ENCODE results near the gene BRWD1.

The BRWD1 gene

DNA sequence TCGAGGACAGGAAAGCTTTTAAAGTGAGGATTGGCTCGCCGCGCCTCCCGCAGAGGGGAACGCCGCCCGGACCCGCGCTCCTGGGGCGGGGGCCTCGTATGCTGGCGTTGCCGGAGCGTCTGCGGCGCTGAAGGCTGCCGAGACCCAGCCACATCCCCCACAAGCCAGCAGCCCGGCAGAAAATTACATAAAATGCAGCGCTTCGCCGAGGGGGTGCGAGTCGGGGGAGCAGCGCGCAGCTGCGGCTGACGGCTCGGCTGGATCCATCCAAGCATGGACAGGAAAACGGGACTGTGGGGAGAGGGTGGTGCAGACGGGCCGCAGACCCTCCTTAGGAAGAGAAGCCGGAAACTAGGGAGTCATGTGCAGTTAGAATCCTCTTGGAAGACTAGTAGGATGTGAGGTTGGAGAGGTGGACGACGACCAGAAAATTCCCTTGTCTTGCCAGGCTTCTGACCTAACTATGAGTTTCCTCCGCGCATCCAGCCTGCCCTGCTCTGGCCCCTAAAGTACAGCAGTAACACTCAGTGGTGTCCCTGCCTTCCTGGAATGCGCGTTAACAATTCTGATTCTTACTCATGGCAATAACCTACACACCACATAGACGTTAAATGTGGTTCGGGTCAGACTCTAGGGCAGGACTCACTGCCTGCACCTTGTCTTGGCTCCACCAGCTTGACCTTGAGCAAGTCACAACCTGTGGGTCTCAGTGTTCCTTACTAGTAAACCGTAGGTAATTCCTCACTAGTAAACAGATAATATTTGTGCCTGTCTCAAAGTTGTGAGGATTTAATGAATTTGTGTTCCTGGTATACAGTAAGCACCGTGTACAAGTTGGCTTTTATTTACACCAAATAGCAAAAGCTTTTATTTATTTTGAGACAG lies 953 bp upstream of the BRWD1 start:
- H3K27me3 ChIP-seq (ENCODE audit: control insufficient read depth, low read length) = no peaks in the 10 kb centered on the region
- H3K4me1 ChIP-seq (ENCODE audit: control insufficient read depth, low read length) = peaks cover 78% of the 10 kb centered on the region
- peak overlapping the region; percentile 97 for H3K4me2 ChIP-seq (ENCODE audit: low read length)
- H3K79me2 ChIP-seq (ENCODE audit: control insufficient read depth, low read length) = peaks cover 53% of the 10 kb centered on the region
- no peak for TF ChIP-seq EZH2phosphoT487 (IDR thresholded peaks at IDR 0.05; ENCODE audit: borderline replicate concordance, low read length)
- TF ChIP-seq, protein P1, sequence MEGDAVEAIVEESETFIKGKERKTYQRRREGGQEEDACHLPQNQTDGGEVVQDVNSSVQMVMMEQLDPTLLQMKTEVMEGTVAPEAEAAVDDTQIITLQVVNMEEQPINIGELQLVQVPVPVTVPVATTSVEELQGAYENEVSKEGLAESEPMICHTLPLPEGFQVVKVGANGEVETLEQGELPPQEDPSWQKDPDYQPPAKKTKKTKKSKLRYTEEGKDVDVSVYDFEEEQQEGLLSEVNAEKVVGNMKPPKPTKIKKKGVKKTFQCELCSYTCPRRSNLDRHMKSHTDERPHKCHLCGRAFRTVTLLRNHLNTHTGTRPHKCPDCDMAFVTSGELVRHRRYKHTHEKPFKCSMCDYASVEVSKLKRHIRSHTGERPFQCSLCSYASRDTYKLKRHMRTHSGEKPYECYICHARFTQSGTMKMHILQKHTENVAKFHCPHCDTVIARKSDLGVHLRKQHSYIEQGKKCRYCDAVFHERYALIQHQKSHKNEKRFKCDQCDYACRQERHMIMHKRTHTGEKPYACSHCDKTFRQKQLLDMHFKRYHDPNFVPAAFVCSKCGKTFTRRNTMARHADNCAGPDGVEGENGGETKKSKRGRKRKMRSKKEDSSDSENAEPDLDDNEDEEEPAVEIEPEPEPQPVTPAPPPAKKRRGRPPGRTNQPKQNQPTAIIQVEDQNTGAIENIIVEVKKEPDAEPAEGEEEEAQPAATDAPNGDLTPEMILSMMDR (IDR thresholded peaks at IDR 0.05; ENCODE audit: low read depth, low read length, poor library complexity, severe bottlenecking) = no peak
- peak overlapping the region; percentile 83 for H3K4me3 ChIP-seq (ENCODE audit: low read length)
- H3K27ac ChIP-seq (ENCODE audit: low read depth, low read length) = peak overlapping the region; percentile 96
- H3K36me3 ChIP-seq (ENCODE audit: control insufficient read depth, low read length) = peaks cover 38% of the 10 kb centered on the region
- peaks cover 48% of the 10 kb centered on the region for H3F3A ChIP-seq (ENCODE audit: control insufficient read depth, insufficient read depth)
- H4K20me1 ChIP-seq (ENCODE audit: control insufficient read depth, insufficient read depth, low read depth, low read length) = peaks cover 14% of the 10 kb centered on the region
- no peaks in the 10 kb centered on the region for H3K9me2 ChIP-seq (replicated peaks; ENCODE audit: control insufficient read depth, low read length)
- H3K9me3 ChIP-seq (ENCODE audit: control insufficient read depth, insufficient read depth, low read length) = no peaks in the 10 kb centered on the region

DNA sequence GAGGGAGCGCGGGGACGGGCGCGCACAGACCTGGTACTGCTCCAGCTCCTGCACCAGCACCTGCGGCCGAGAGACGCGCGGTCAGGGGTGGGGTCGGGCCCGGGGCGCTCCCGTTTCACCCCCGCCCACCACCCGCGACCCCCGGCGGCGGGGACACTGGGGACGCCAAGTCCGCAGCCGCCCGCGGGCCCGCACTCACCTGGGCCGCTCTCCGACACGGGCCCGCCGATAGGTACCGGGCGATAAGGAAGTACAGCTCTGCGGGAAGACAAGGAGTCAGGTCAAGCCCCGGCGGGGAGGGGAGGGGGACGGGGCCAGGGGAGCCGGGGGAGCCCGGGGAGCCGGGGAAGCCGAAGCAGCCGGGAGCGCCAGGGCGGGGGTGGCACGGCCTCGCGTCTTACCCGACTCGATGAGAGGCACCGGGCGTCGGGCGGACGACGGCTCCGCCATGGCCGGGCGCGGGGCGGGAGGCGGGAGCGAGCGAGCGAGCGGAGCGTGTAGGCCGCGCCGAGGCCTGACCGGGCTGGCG lies 326 bp downstream of the BRWD1 start:
- Histone ChIP-seq H4K20me1 (ENCODE audit: control insufficient read depth, insufficient read depth, low read depth, low read length) (peaks cover 14% of the 10 kb centered on the region), H3F3A (ENCODE audit: control insufficient read depth, insufficient read depth) (peaks cover 37% of the 10 kb centered on the region), H3K4me2 (ENCODE audit: low read length) (peak overlapping the region; percentile 55), H3K79me2 (ENCODE audit: control insufficient read depth, low read length) (peaks cover 63% of the 10 kb centered on the region), H3K4me1 (ENCODE audit: control insufficient read depth, low read length) (peaks cover 78% of the 10 kb centered on the region), H3K9me3 (ENCODE audit: control insufficient read depth, insufficient read depth, low read length) (no peaks in the 10 kb centered on the region), H3K27ac (ENCODE audit: low read depth, low read length) (peak overlapping the region; percentile 96), H3K4me3 (ENCODE audit: low read length) (peak overlapping the region; percentile 83), H3K9me2 (replicated peaks; ENCODE audit: control insufficient read depth, low read length) (no peaks in the 10 kb centered on the region), H3K27me3 (ENCODE audit: control insufficient read depth, low read length) (no peaks in the 10 kb centered on the region), H3K36me3 (ENCODE audit: control insufficient read depth, low read length) (peaks cover 51% of the 10 kb centered on the region)
- TF ChIP-seq EZH2phosphoT487 (IDR thresholded peaks at IDR 0.05; ENCODE audit: borderline replicate concordance, low read length) = no peak
- TF ChIP-seq, protein P1 (IDR thresholded peaks at IDR 0.05; ENCODE audit: low read depth, low read length, poor library complexity, severe bottlenecking) = no peak

DNA sequence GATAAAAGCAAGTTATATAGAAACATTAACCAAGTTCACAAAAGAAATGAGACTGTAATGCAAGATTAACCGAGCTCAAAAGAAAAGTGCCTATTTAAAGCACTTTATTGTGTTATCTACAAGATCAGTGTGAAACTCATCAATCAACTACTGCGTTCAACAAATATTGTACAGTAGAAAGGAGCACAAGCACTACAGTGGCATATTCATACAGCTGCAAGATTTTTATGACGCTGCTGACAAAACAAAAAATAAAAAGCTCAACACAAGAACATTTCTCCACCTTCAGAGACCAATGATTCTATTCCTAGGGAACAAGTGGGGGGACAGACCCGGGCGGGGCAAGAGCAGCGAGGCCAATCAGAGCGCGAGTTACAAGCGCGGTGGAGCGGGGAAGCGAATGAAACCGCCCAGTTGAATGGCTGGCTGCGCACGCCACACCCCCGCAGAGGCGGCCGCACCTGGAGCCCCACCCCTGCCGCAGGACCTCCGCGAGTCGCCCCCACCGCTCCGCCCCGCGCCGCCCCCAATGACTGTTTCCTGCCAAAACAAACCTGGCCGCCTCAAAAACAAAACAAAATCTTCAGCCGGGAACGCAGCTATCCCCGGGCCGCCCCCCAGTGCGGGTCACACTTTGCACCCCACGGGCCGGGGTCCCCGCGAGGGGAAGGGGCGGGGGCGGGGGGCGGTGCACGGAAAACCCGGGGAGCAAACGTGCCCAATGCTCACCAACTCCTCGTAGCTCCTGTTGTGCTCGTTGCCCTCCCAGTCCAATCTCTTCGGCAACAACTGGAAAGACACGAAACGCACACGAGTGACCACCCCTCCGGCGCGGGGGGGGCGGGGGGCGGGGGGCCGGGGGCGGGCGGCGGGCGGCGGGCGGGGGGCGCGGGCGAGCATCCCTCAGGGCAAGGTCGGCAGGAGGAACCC lies 1.1 kb downstream of the BRWD1 start:
- H3F3A ChIP-seq (ENCODE audit: control insufficient read depth, insufficient read depth) = peaks cover 30% of the 10 kb centered on the region
- no peak for TF ChIP-seq EZH2phosphoT487 (IDR thresholded peaks at IDR 0.05; ENCODE audit: borderline replicate concordance, low read length)
- TF ChIP-seq, protein P1 (IDR thresholded peaks at IDR 0.05; ENCODE audit: low read depth, low read length, poor library complexity, severe bottlenecking) = no peak
- H3K4me2 ChIP-seq (ENCODE audit: low read length) = peak overlapping the region; percentile 97
- H3K9me2 ChIP-seq (replicated peaks; ENCODE audit: control insufficient read depth, low read length) = no peaks in the 10 kb centered on the region
- H4K20me1 ChIP-seq (ENCODE audit: control insufficient read depth, insufficient read depth, low read depth, low read length) = peaks cover 17% of the 10 kb centered on the region
- H3K79me2 ChIP-seq (ENCODE audit: control insufficient read depth, low read length) = peaks cover 70% of the 10 kb centered on the region
- H3K4me3 ChIP-seq (ENCODE audit: low read length) = peak overlapping the region; percentile 87
- H3K27ac ChIP-seq (ENCODE audit: low read depth, low read length) = peak overlapping the region; percentile 96
- peaks cover 77% of the 10 kb centered on the region for H3K4me1 ChIP-seq (ENCODE audit: control insufficient read depth, low read length)
- H3K9me3 ChIP-seq (ENCODE audit: control insufficient read depth, insufficient read depth, low read length) = no peaks in the 10 kb centered on the region
- no peaks in the 10 kb centered on the region for H3K27me3 ChIP-seq (ENCODE audit: control insufficient read depth, low read length)
- peaks cover 58% of the 10 kb centered on the region for H3K36me3 ChIP-seq (ENCODE audit: control insufficient read depth, low read length)
